Stomach smooth muscle (tissue), 2 donors: Measurements from ENCODE around the gene ZNF575.
A peak's percentile ranks its signal among the peaks of the same experiment; 100 is the strongest.

ENCODE experiments used
- H3K27ac ChIP-seq: one replicate; pipeline ENCODE4 v1.7.0; 2013; ENCODE audit warnings: mild to moderate bottlenecking, low read length, inconsistent platforms
- H3K27me3 ChIP-seq, 2 donors: one replicate each; pipeline ENCODE4 v1.7.0; 2013; ENCODE audit warnings: low read length in 2 of 2; ENCODE audit not compliant: insufficient read depth in 2 of 2, control insufficient read depth in 1 of 2
- H3K36me3 ChIP-seq, 2 donors: one replicate each; pipeline ENCODE4 v1.7.0; 2013; ENCODE audit warnings: low read length in 2 of 2; ENCODE audit not compliant: control insufficient read depth in 2 of 2, insufficient read depth in 2 of 2
- H3K4me1 ChIP-seq: one replicate; pipeline ENCODE4 v1.7.0; 2013; ENCODE audit warnings: low read length; ENCODE audit not compliant: control insufficient read depth, insufficient read depth
- H3K4me3 ChIP-seq, 2 donors: one replicate each; pipeline ENCODE4 v1.7.0; 2013; ENCODE audit warnings: low read length in 2 of 2
- H3K9ac ChIP-seq, 2 donors: one replicate each; pipeline ENCODE4 v1.7.0; 2013; ENCODE audit warnings: low read length in 2 of 2, mild to moderate bottlenecking in 1 of 2
- H3K9me3 ChIP-seq, 2 donors: one replicate each; pipeline ENCODE4 v1.7.0; 2013; ENCODE audit warnings: low read length in 2 of 2; ENCODE audit not compliant: control insufficient read depth in 2 of 2
- donor health status: healthy.
- donor health status: Pancreatic carcinoma.

The ZNF575 gene

DNA sequence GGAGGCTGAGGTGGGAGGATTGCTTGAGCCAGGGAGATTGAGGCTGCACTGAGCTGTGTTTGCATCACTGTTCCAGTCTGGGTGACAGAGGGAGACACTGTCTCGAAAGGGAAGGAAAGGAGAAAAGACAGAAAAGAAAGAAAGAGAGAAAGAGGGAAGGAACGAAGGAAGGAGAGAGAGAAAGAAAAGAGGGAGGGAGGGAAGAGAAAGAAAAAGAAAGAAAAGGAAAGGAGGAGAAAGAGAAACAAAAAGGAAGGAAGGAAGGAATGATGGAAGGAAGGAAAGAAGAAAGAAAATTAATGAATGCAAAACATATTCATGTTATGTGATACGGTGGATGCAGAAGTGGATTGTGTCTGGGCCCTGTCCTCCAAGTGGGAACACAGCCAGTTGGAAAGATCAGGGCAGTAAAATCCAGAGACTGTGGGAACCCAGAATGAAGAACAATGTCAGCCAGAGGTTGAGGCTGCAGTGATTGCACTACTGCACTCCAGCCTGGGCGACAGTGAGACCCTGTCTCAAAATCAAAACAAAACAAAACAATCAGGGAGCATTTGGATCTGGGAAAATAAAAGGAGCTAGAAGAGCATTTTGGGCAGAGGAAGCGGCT, 34.6 kb upstream of the ZNF575 start:
- H3K36me3 ChIP-seq, result peaks cover 0 to 21% of the 10 kb centered on the region in 2 donors

DNA sequence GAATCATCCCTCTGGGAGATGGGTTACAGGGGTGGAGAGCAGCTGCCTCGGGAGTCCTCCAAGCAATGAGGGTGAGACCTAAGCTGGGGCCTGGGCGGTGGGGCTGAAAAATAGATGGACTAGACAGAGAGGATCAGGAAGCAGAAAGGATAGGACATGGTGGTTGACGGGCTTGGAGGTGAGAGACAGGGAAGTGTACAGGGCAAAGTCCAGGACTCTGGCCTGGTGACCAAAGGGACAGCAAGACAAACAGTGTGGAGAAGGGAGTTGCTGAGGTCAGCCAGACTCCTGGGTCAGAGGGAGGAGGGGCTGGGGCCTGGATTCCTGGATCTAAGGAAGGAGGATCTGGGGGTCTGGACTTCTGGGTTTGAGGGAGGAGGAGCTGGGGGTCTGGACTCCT, 33.9 kb upstream of the ZNF575 start:
- Histone ChIP-seq H3K27ac (no peak overlapping the region), H3K27me3 (no peaks in the 10 kb centered on the region), H3K9ac (no peak overlapping the region), H3K9me3 (no peaks in the 10 kb centered on the region), H3K4me3 (no peak overlapping the region), H3K4me1 (peaks cover 14% of the 10 kb centered on the region), H3K36me3 (peaks cover 0 to 21% of the 10 kb centered on the region in 2 donors)

More for the DNA sequence above, 34.6 kb upstream of the ZNF575 start:
- H3K9me3 ChIP-seq, result no peaks in the 10 kb centered on the region
- H3K4me3 ChIP-seq, result no peak overlapping the region
- H3K4me1 ChIP-seq, result peaks cover 13% of the 10 kb centered on the region
- H3K27ac ChIP-seq, result no peak overlapping the region
- no peak overlapping the region for H3K9ac ChIP-seq
- no peaks in the 10 kb centered on the region for H3K27me3 ChIP-seq

DNA sequence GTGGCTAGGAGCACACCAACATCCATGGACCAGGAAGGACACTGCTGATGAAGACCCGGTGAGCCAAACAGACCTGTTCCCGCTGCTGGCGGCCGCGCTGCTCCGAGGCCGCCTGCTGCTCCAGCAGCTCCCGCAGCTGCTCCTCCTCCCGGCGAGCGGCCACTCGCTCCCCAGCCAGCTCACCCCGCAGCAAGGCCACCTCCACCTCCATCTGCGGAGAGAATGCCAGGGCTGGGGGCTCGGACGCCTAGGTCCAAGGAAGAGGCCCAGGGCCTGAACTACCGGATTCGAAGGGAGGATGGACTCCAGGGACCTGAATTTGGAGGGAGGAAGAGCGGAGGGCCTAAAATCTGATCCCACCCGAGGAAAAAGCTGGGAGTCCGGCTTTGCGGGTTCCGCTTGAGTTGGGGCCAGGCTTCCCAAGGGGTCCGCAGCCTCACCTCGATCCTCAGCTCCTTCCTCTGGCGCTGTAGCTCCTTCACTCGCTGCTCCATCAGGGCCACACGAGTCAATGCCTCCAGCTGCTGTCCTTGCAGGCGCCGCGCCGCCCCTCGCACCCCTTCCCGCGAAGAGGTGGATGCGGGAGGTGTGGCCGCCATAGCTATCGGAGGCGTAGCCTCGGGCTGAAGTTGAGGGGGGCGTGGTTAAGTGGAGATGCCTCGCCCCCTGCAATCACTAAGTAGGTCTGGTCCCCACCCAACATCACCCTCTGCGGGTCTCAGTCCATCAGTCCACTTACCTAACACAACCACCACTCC, 31.1 kb upstream of the ZNF575 start:
- no peaks in the 10 kb centered on the region for H3K27me3 ChIP-seq
- H3K4me1 ChIP-seq, result peaks cover 22% of the 10 kb centered on the region
- no peaks in the 10 kb centered on the region for H3K9me3 ChIP-seq
- H3K27ac ChIP-seq, result no peak overlapping the region
- peaks cover 0 to 8% of the 10 kb centered on the region in 2 donors for H3K36me3 ChIP-seq
- no peak overlapping the region for H3K9ac ChIP-seq
- H3K4me3 ChIP-seq, result peak overlapping the region in 1 of 2 donors; percentile 29

DNA sequence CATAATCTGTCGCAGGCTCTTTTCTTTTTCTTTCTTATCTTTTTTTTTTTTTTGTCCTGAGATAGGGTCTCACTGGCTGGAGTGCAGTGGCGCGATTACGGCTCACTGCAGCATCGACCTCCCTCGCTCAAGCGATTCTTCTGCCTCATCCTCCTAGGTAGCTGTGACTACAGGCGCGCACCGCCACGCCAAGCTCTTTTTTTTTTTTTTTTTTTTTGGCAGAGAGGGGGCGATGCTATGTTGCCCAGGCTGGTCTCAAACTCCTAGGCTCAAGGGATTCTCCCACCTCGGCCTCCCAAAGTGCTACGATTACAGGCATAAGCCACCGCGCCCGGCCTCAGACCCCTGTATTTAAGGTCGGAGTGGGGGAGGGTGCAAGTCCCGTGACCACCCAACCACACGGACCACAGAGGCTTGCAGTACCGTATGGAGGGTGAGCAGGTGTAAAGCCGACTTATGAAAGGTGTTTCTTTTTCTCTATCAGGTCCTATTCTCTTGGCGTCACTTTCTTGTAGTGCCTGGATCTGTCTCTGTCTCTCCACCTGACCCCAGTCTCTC, 30.5 kb upstream of the ZNF575 start:
- peaks cover 0 to 4% of the 10 kb centered on the region in 2 donors for H3K36me3 ChIP-seq
- no peaks in the 10 kb centered on the region for H3K27me3 ChIP-seq
- H3K27ac ChIP-seq, result no peak overlapping the region
- H3K9ac ChIP-seq, result peak overlapping the region in 1 of 2 donors; percentile 51
- H3K9me3 ChIP-seq, result no peaks in the 10 kb centered on the region
- peaks cover 22% of the 10 kb centered on the region for H3K4me1 ChIP-seq
- H3K4me3 ChIP-seq, result no peak overlapping the region

DNA sequence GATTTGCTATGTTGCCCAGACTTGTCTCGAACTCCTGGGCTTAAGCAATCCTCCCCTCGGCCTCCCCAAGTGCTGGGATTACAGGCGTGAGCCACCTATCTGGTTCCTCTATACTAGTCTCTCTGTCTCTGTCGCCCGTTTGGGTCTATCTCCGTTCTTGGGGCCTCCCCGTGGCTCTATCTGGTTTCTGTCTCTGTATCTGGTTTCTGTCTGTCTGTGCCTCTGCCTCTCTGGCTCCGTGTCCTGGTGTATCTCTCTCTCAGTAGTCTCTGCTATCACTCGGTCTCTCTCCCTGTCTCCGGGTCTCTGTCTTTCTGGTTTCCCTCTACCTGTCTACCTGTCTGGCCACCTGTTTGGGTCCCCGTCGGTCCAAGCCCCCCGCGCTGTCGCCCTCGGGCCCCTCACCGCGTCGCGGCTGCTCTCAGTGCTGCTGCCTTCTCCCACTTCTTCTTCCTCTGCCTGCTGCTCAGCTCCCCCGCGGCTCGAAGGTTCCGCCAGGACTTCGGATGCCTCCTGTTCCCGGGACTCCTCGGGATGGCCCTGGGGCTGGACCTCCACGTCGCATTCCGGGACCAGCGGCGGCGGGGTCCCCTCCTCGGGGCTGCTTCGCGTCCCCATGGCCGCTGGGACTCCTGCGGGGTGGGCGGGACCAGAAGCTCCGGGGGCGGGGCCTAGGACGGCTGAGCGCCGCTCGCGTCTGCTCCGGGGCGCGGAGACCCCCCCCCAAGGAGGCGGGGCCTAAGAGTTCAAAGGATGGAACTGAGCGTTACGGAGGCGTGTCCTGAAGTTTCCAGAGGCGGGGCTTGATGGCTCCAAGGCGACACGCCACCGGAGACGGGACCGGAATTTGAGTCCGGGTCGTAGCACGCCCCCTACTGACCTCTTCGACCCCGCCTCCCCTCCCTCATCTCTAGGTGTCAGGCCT, 29.2 kb upstream of the ZNF575 start:
- Histone ChIP-seq H3K4me1 (peaks cover 22% of the 10 kb centered on the region), H3K27ac (peak overlapping the region; percentile 93), H3K36me3 (peaks cover 4 to 5% of the 10 kb centered on the region in 2 donors)

DNA sequence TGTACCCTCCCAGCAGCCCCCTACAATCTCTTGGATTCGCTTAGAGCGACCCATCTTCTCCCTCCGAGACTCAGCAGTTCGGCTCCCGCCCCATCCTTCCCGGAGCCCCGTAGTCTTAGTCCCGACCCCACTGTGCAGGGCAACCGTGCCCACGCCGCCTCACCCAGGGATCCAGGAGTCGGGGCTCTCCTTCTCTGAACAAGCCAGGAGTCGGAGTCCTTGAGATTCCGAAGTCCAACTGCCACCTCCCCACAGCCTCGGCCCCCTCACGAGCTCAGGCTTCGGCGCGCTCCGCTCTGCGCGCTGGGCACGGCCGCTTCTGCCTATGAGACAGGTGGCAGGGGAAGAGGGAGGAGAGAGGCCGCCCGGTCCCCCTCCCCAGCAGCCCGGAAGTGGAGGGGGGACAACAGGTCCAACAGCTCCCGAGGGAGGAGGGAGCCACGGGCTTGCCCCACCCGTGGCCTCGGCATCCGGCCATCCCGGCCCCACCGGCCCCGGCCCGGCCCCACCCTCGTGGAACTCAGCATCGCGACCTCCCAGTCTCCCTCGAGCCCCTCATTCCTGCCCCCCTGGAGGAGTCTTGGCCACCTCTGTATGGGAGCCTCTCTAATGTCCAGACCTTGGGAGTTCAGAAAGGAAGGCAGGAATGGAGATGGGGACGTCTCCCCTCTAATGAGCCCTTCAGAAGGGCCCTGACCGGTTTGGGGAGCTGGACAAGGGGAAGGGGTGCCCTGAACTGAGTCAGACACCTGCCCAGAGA, 28.4 kb upstream of the ZNF575 start, which contains the start of gene PHLDB3:
TSS of gene PHLDB3 (minus strand) at position 321 of the 760 bp plus-strand sequence. CDS start 628 bp downstream, outside the sequence.
- no peaks in the 10 kb centered on the region for H3K27me3 ChIP-seq
- no peaks in the 10 kb centered on the region for H3K9me3 ChIP-seq
- peaks cover 22% of the 10 kb centered on the region for H3K4me1 ChIP-seq
- H3K9ac ChIP-seq, result peak within 1 kb of the TSS; percentile 92
- peaks cover 6 to 8% of the 10 kb centered on the region in 2 donors for H3K36me3 ChIP-seq
- peak within 1 kb of the TSS; percentile 89 to 90 for H3K4me3 ChIP-seq
- H3K27ac ChIP-seq, result peak within 1 kb of the TSS; percentile 93

More for the DNA sequence above, 29.2 kb upstream of the ZNF575 start:
- peak overlapping the region; percentile 89 to 90 for H3K4me3 ChIP-seq
- H3K27me3 ChIP-seq, result no peaks in the 10 kb centered on the region
- H3K9ac ChIP-seq, result peak overlapping the region; percentile 92
- H3K9me3 ChIP-seq, result no peaks in the 10 kb centered on the region

DNA sequence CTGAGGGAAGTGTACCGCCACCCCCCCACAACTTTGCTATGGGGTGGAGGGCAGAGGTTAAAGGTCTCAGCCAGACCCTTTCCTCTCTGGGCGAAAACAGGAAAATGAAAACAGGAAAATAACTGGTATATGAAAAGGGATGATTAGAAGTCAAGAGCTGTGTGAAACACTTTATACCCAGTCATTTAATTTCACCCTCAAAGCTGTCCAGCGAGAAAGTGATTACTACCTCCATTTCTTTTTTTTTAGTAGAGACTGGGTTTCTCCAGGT, 27.9 kb upstream of the ZNF575 start:
- H3K27ac ChIP-seq, result peak overlapping the region; percentile 93
- H3K27me3 ChIP-seq, result no peaks in the 10 kb centered on the region
- peak overlapping the region in 1 of 2 donors; percentile 76 for H3K9ac ChIP-seq
- H3K4me3 ChIP-seq, result peak overlapping the region in 1 of 2 donors; percentile 89
- no peaks in the 10 kb centered on the region for H3K9me3 ChIP-seq
- peaks cover 8 to 11% of the 10 kb centered on the region in 2 donors for H3K36me3 ChIP-seq
- H3K4me1 ChIP-seq, result peaks cover 22% of the 10 kb centered on the region

DNA sequence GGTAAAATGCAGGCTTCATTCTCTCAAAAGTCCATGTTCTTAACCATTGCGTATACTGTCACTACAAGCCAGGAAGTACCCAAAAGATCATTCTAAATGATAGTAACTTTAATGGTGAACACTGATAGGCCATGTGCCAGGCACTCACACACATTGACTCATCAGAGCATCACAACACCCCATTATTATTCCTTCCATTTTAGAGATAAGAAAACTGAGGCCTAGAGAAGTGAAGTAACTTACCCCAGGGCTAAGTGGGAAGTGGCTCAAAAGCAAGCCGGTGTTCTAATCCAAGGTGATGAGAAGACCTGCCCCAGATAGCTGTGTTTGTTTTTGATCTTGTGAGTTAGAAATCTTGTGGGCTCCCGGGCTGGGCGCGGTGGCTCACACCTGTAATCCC, 27.0 kb upstream of the ZNF575 start:
- peaks cover 8 to 15% of the 10 kb centered on the region in 2 donors for H3K36me3 ChIP-seq
- H3K9me3 ChIP-seq, result no peaks in the 10 kb centered on the region
- H3K4me3 ChIP-seq, result no peak overlapping the region
- no peak overlapping the region for H3K27ac ChIP-seq
- no peak overlapping the region for H3K9ac ChIP-seq
- H3K27me3 ChIP-seq, result no peaks in the 10 kb centered on the region
- H3K4me1 ChIP-seq, result peaks cover 22% of the 10 kb centered on the region

DNA sequence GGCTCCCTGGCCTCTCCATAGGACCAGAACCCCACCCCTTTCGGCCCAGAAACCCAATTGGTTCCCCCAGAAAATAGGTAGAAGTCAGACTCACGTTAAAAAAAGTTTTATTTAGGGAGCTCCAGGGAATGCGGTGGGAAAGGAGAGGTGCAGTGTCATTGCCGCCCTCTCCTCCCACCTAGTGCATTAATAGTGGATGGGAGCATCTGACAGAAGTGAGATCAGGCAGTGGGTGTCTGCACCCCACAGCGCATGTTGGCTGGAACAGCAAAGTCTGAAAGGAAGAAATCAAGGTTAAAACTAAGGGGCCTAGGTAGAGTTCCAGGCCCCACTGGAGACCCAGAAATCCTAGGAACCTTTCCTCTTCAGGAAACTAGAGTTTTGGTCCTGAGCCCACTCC, 26.4 kb upstream of the ZNF575 start:
- no peaks in the 10 kb centered on the region for H3K9me3 ChIP-seq

DNA sequence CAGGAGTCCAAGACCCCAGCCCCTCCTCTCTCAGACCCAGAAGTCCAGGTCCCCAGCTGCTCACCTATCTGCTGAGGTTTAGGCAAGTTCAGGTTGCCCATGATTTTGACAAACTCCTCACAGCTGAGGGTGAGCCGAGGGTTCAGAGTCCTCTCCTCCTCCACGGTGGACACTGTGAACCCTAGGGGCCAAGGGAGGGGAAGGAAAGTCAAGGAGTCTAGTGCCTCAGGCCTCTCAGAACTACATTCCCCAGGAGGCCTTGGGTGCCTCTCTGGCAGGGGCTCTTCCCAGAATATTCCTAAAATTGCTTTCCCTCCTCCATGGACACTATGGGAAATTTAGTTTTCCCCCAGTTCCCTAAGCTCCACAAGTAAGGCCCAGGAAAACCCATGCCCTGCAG, 25.1 kb upstream of the ZNF575 start:
- Histone ChIP-seq H3K36me3 (peaks cover 11 to 15% of the 10 kb centered on the region in 2 donors), H3K27ac (no peak overlapping the region)

More for the DNA sequence above, 26.4 kb upstream of the ZNF575 start:
- Histone ChIP-seq H3K4me1 (peaks cover 22% of the 10 kb centered on the region), H3K27ac (no peak overlapping the region), H3K9ac (no peak overlapping the region), H3K36me3 (peaks cover 11 to 15% of the 10 kb centered on the region in 2 donors), H3K4me3 (no peak overlapping the region), H3K27me3 (no peaks in the 10 kb centered on the region)

More for the DNA sequence above, 25.1 kb upstream of the ZNF575 start:
- H3K27me3 ChIP-seq, result no peaks in the 10 kb centered on the region
- no peak overlapping the region for H3K4me3 ChIP-seq
- H3K4me1 ChIP-seq, result peaks cover 14% of the 10 kb centered on the region
- no peak overlapping the region for H3K9ac ChIP-seq
- no peaks in the 10 kb centered on the region for H3K9me3 ChIP-seq
